ENCODE results near the gene ABCA13.
A peak's percentile ranks its signal among the peaks of the same experiment; 100 is the strongest.

ABCA13 gene

DNA sequence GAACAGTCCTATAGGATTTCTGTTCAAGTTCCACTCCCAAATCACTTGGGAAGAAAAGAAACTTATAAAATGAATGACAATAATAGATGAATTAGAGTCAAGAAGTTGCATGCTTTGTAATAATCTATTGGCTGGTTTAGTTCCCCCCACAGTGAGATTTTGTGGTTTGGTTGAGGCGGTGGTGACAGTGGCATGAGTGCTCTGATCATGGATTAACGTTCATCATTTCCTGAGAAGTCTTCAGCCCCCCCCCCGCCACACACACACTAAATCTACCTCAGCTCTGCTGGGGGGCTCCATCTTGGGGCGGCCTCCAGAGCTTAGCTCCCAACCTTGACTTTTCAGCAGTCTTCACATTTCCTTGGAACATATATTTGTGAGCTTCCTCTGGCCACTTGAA is 121.7 kb downstream of the ABCA13 start:
- DNase-seq (ENCODE audit: low read depth): no peak
- no peak overlapping the region for H3K4me3 ChIP-seq (ENCODE audit: low read depth, low read length)
- TF ChIP-seq, protein P1, sequence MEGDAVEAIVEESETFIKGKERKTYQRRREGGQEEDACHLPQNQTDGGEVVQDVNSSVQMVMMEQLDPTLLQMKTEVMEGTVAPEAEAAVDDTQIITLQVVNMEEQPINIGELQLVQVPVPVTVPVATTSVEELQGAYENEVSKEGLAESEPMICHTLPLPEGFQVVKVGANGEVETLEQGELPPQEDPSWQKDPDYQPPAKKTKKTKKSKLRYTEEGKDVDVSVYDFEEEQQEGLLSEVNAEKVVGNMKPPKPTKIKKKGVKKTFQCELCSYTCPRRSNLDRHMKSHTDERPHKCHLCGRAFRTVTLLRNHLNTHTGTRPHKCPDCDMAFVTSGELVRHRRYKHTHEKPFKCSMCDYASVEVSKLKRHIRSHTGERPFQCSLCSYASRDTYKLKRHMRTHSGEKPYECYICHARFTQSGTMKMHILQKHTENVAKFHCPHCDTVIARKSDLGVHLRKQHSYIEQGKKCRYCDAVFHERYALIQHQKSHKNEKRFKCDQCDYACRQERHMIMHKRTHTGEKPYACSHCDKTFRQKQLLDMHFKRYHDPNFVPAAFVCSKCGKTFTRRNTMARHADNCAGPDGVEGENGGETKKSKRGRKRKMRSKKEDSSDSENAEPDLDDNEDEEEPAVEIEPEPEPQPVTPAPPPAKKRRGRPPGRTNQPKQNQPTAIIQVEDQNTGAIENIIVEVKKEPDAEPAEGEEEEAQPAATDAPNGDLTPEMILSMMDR (IDR thresholded peaks at IDR 0.05; ENCODE audit: control insufficient read depth, extremely low read depth, insufficient read depth): no peak

DNA sequence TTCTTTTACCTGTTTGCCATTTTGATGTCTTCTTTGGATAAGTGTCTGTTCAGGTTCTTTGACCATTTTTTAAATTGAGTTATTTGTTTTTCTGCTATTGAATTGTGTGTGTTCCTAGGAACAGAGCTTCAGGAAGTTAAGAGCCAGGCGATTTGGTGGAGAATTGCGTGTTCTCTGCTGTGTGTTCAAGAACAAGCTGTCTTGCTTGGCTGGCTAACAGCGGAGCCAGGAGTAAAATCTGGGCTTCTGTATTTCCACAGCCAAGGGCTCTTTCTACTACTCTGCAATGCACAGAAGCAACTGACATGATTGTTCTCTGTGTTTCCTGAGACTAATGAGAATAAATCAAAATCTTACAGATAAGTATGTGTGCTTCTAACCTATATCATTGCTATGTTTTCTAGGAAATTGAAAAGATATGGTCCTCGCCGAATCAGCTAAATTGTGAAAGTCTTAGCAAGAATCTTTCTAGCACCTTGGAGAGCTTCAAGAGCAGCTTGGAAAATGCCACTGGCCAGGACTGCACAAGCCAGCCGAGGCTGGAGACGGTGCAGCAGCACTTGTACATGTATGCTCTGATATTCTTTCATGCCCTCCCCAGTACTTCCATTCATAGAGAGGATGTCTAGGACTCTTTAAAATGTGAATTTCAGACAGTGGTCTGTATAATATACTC is 124.2 kb downstream of the ABCA13 start:
- TF ChIP-seq, protein P1 (IDR thresholded peaks at IDR 0.05; ENCODE audit: control insufficient read depth, extremely low read depth, insufficient read depth): no peak
- H3K4me3 ChIP-seq (ENCODE audit: low read depth, low read length): no peak overlapping the region
- DNase-seq (ENCODE audit: low read depth): peak; percentile 8

DNA sequence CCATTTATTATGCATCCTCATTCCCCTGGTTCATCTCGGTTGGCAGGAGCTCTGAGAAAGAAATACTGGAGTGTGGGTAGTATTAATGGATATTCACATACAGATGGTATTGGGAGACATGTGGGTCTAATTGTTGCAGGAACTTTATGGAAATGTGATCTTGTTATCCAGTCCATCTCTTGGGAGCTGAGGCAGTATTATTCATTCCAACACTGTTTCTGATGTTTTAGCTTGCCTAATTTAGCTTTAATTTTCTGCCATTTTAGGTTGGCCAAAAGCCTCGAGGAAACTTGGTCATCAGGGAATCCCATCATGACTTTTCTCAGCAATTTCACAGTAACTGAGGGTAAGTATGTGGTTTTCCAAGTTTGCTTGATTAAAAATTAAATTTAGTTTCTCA is 125.7 kb downstream of the ABCA13 start:
- no peak for DNase-seq (ENCODE audit: low read depth)
- no peak overlapping the region for H3K4me3 ChIP-seq (ENCODE audit: low read depth, low read length)
- TF ChIP-seq, protein P1 (IDR thresholded peaks at IDR 0.05; ENCODE audit: control insufficient read depth, extremely low read depth, insufficient read depth): no peak

DNA sequence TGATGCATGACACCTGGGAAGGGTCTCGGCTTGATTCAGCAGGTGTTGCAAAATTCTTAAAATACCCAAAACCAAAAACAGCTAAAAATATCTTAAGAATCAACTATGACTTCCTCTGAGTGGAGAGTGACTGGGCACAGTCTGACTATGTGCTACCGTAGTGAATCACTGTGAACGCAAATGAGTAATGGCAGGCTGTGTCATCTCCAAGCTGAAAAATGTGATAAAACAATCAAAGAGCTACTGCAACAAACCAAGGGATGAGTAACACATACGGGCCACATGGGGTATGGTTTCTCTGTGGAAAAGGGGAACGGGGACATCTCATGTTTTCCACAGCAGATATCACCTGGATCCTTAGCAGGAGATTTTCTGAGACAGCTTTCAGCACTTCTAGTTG is 127.5 kb downstream of the ABCA13 start:
- DNase-seq (ENCODE audit: low read depth): no peak
- TF ChIP-seq, protein P1 (IDR thresholded peaks at IDR 0.05; ENCODE audit: control insufficient read depth, extremely low read depth, insufficient read depth): no peak
- no peak overlapping the region for H3K4me3 ChIP-seq (ENCODE audit: low read depth, low read length)

DNA sequence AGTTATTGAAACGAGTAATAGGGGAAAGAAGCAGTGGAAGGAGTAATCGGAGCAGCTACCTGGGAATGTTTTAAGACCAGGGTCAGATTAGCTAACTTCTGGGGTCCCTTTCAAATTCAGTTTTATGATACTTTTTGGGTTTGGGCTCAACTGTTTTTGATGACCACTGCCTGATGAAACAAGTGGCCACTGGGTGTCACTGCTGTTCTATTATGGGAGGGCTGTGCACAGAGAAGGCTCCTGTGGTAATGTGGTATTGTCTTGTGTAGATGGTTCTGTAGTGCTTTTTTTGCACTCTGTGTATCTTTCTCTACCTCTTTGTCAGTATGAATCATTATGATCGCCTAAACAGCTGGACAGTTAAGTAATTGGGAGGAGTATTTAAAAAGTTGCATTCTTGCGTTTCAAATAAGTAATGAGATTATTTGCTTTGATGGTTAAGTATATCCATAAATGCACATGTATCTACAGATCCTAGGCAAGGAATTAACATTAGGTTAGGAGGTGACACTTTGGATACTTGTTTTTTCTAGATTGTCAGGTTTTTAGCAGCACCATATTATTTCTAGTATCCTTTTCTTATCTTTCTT is 128.4 kb downstream of the ABCA13 start:
- TF ChIP-seq, protein P1 (IDR thresholded peaks at IDR 0.05; ENCODE audit: control insufficient read depth, extremely low read depth, insufficient read depth): peak; percentile 93
- peak; percentile 18 for DNase-seq (ENCODE audit: low read depth)
- H3K4me3 ChIP-seq (ENCODE audit: low read depth, low read length): no peak overlapping the region

DNA sequence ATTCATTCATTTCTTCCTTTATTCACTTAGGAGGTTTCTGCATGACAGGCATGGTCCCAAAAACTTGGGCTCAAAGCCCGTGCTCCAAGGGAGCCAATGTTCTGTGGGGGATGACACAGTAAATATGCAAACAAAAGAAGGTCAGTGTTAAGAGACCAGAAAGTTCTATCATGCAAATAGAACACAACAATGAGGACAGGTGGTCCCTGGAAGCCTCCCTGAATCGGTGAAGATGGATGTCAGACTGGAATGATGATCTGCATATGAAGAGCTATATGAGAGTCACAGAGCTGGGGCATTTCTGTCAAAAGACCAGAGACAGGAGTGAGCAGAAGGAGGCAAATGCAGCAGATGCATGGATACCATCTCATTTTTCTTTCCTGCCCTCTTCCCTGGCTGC is 129.0 kb downstream of the ABCA13 start:
- TF ChIP-seq, protein P1 (IDR thresholded peaks at IDR 0.05; ENCODE audit: control insufficient read depth, extremely low read depth, insufficient read depth): no peak
- H3K4me3 ChIP-seq (ENCODE audit: low read depth, low read length): no peak overlapping the region
- no peak for DNase-seq (ENCODE audit: low read depth)

DNA sequence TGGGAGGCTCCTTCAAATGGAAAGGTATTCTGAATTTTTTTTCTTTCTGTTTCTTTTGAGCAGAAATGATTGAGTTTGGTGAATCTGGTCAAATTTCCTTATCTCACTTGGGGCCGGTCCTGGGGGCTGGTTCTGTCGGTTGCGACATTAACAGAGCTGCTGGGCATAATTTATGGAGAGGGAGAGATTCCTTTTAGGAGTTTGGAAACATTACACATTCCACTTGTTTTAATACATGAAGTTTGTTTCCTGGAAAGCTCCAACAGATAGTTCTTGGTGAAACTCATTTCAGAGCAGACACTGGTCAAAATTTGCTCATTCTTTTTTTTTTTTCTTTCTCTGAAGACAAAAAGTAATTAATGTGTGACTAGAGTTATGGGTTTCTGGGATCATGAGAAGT is 129.9 kb downstream of the ABCA13 start:
- TF ChIP-seq, protein P1 (IDR thresholded peaks at IDR 0.05; ENCODE audit: control insufficient read depth, extremely low read depth, insufficient read depth): no peak
- DNase-seq (ENCODE audit: low read depth): no peak
- no peak overlapping the region for H3K4me3 ChIP-seq (ENCODE audit: low read depth, low read length)

Data from LNCaP clone FGC (cell line).